GM23338 (cell line): ENCODE measurements around the gene KNL1. TPM values are rescaled to one million over a fixed set of nuclear protein-coding genes. Genes with fewer than 3 reads are reported as not detected.

ENCODE experiments used
- ATAC-seq: fragments of 200-7000 bp; cut with Tn5 transposase; 3 replicates; pipeline ENCODE4 v1.9.1; 2020
- DNase-seq: peaks from one replicate; pipeline ENCODE4 v3.0.0-alpha.2; 2015; ENCODE audit warnings: low spot score
- H2AFZ ChIP-seq: fragments of 200-600 bp; sonication (generic); 2 replicates; pipeline ENCODE4 v1.8.0; 2016; ENCODE audit warnings: antibody characterized with exemption, mild to moderate bottlenecking, moderate library complexity
- H3F3A ChIP-seq: fragments of 200-600 bp; sonication (generic); replicated peaks from 2 replicates; pipeline ENCODE4 v1.8.0; 2017; ENCODE audit warnings: antibody characterized with exemption, mixed run types, low read depth
- H3K27ac ChIP-seq: fragments of 200-600 bp; sonication (generic); 2 replicates; pipeline ENCODE4 v1.6.1; 2016; ENCODE audit warnings: low read depth
- H3K27me3 ChIP-seq: fragments of 200-600 bp; sonication (generic); 2 replicates; pipeline ENCODE4 v1.8.0; 2016; ENCODE audit warnings: mild to moderate bottlenecking, mixed run types, moderate library complexity; ENCODE audit not compliant: insufficient read depth
- H3K36me3 ChIP-seq: fragments of 200-600 bp; sonication (generic); 2 replicates; pipeline ENCODE4 v1.8.0; 2016; ENCODE audit warnings: mild to moderate bottlenecking; ENCODE audit not compliant: insufficient read depth
- H3K4me1 ChIP-seq: fragments of 200-600 bp; sonication (generic); 2 replicates; pipeline ENCODE4 v1.8.0; 2016; ENCODE audit warnings: mild to moderate bottlenecking, moderate library complexity; ENCODE audit not compliant: insufficient read depth
- H3K4me2 ChIP-seq: fragments of 200-600 bp; sonication (generic); 2 replicates; pipeline ENCODE4 v1.7.1; 2017; ENCODE audit warnings: mixed run types
- H3K4me3 ChIP-seq: fragments of 200-600 bp; sonication (generic); 2 replicates; pipeline ENCODE4 v1.6.1; 2016; ENCODE audit warnings: mixed run types
- H3K79me2 ChIP-seq: fragments of 200-600 bp; sonication (generic); replicated peaks from 2 replicates; pipeline ENCODE4 v1.8.0; 2017; ENCODE audit warnings: mild to moderate bottlenecking; ENCODE audit not compliant: insufficient read depth
- H3K9me2 ChIP-seq: fragments of 200-600 bp; sonication (generic); 2 replicates; pipeline ENCODE4 v1.8.0; 2017; ENCODE audit not compliant: insufficient read depth
- H4K20me1 ChIP-seq: fragments of 200-600 bp; sonication (generic); replicated peaks from 2 replicates; pipeline ENCODE4 v1.8.0; 2017; ENCODE audit warnings: mild to moderate bottlenecking; ENCODE audit not compliant: insufficient read depth
- H3K27ac Mint-ChIP-seq: 2 replicates; pipeline ENCODE4 v1.8.0; 2020; ENCODE audit warnings: inconsistent platforms, mild to moderate bottlenecking, moderate library complexity, mixed read lengths
- H3K27me3 Mint-ChIP-seq: 3 replicates; pipeline ENCODE4 v1.8.0; 2022; ENCODE audit warnings: low read depth, mild to moderate bottlenecking, moderate library complexity, mixed read lengths, inconsistent platforms; ENCODE audit not compliant: insufficient read depth, poor library complexity
- H3K36me3 Mint-ChIP-seq: 3 replicates; pipeline ENCODE4 v1.8.0; 2021; ENCODE audit warnings: low read depth, mild to moderate bottlenecking, inconsistent platforms, moderate library complexity, mixed read lengths
- H3K4me1 Mint-ChIP-seq: 3 replicates; pipeline ENCODE4 v1.8.0; 2020; ENCODE audit warnings: mild to moderate bottlenecking, inconsistent platforms, mixed read lengths
- H3K4me3 Mint-ChIP-seq: 3 replicates; pipeline ENCODE4 v1.8.0; 2021; ENCODE audit warnings: moderate library complexity, mild to moderate bottlenecking, inconsistent platforms, mixed read lengths
- H3K9me3 Mint-ChIP-seq: 3 replicates; pipeline ENCODE4 v1.8.0; 2020; ENCODE audit warnings: moderate library complexity, mild to moderate bottlenecking, inconsistent platforms, mixed read lengths
- CTCF ChIP-seq, 2 experiments: fragments of 200-600 bp in 1 of 2; sonication (generic) in 1 of 2; conservative IDR thresholded peaks; 2 replicates each; pipeline versions ENCODE4 v1.5.1 to v1.6.1; 2016 to 2017; ENCODE audit warnings: antibody characterized with exemption in 2 of 2, low read depth in 2 of 2, mild to moderate bottlenecking in 2 of 2, moderate library complexity in 1 of 2
- EZH2 ChIP-seq: fragments of 200-600 bp; sonication (generic); IDR thresholded peaks from one replicate; pipeline ENCODE4 v1.8.0; 2017; ENCODE audit warnings: antibody characterized with exemption, mild to moderate bottlenecking, low read depth; ENCODE audit not compliant: unreplicated experiment
- EZH2phosphoT487 ChIP-seq: fragments of 200-600 bp; sonication (generic); IDR thresholded peaks from one replicate; pipeline ENCODE4 v1.8.1; 2018; ENCODE audit warnings: antibody characterized with exemption; ENCODE audit not compliant: unreplicated experiment
- NANOG ChIP-seq: IDR thresholded peaks from 2 replicates; pipeline ENCODE4 v1.6.1; 2016; ENCODE audit warnings: antibody characterized with exemption, borderline replicate concordance
- STAT1 ChIP-seq: IDR thresholded peaks from one replicate; pipeline ENCODE4 v1.6.1; 2016; ENCODE audit warnings: antibody characterized with exemption; ENCODE audit not compliant: unreplicated experiment
- ZNF114 ChIP-seq: fragments of 250-450 bp; sonication (Bioruptor Pico); IDR thresholded peaks from 2 replicates; pipeline ENCODE4 v1.5.0; 2020; ENCODE audit warnings: mild to moderate bottlenecking, moderate library complexity
- ZNF331 ChIP-seq: fragments of 250-450 bp; sonication (Bioruptor Pico); IDR thresholded peaks from 2 replicates; pipeline ENCODE4 v1.5.0; 2020; ENCODE audit warnings: low read depth, mild to moderate bottlenecking, moderate library complexity
- ZNF462 ChIP-seq: fragments of 250-450 bp; sonication (Bioruptor Pico); IDR thresholded peaks from 2 replicates; pipeline ENCODE4 v1.5.0; 2020; ENCODE audit warnings: mild to moderate bottlenecking, moderate library complexity
- polyA plus RNA-seq: library from polyadenylated mRNA; unstranded; fragments of >200 nt; fragmentation: Nextera tagmentation; extraction: Ambion mirVana; gene quantifications from 2 replicates; pipeline ENCODE4 v1.2.1, GENCODE V29; 2016
- total RNA-seq: library from RNA; depleted of rRNA; stranded (reverse); fragments of >200 nt; shearing (Covaris generic); gene quantifications from 2 replicates; pipeline ENCODE4 v1.2.3, GENCODE V29; 2014

The KNL1 gene
- total and polyA plus RNA-seq, 2 experiments from 2014 or later, result 16.7 to 43.2 TPM

GRCh38 chr15:40555876-40556275, 38.2 kb upstream of the KNL1 start:
- Mint-ChIP-seq H3K9me3 (no peaks in the 10 kb centered on the region), H3K4me3 (no peak overlapping the region), H3K36me3 (peaks cover 22% of the 10 kb centered on the region; the same call in 2 of the 3 replicates), H3K27me3 (peaks cover 14% of the 10 kb centered on the region), H3K4me1 (peaks cover 50% of the 10 kb centered on the region), H3K27ac (0 out of 2 replicates have a peak overlapping the region, but pooled peaks have one; percentile 67)
- no peak overlapping the region for H3K27ac ChIP-seq
- H3K4me2 ChIP-seq, result no peak overlapping the region
- H3K27me3 ChIP-seq, result no peaks in the 10 kb centered on the region
- no peaks in the 10 kb centered on the region for H3F3A ChIP-seq
- TF ChIP-seq ZNF331 (CRISPR knock-in tag) (no peak), EZH2phosphoT487 (no peak), STAT1 (no peak), CTCF (conservative IDR thresholded peaks at IDR 0.05; ENCODE audit: low read depth in 2 of 2) (no peak), NANOG (no peak), ZNF114 (CRISPR knock-in tag) (no peak), EZH2 (no peak), ZNF462 (CRISPR knock-in tag) (no peak)
- no peak overlapping the region for H3K4me3 ChIP-seq
- ATAC-seq (no peak), DNase-seq (no peak)
- no peak overlapping the region for H2AFZ ChIP-seq
- no peaks in the 10 kb centered on the region for H3K79me2 ChIP-seq
- H3K36me3 ChIP-seq, result no peaks in the 10 kb centered on the region
- H4K20me1 ChIP-seq, result no peaks in the 10 kb centered on the region; the same call in 1 of the 2 replicates
- peaks cover 27% of the 10 kb centered on the region for H3K4me1 ChIP-seq
- H3K9me2 ChIP-seq, result no peaks in the 10 kb centered on the region
